HG03432 (cell line): ENCODE measurements around the gene SSC5D.

Source experiments
- ATAC-seq: cut with Tn5 transposase; IDR thresholded peaks from one replicate; pipeline ENCODE4 v1.9.1; 2021; ENCODE audit warnings: mild to moderate bottlenecking, moderate library complexity; ENCODE audit not compliant: unreplicated experiment

Gene SSC5D

GRCh38 chr19:55454787-55455243 is 33.4 kb upstream of the SSC5D start:
- no peak for ATAC-seq

GRCh38 chr19:55455576-55456235 is 32.5 kb upstream of the SSC5D start:
- no peak for ATAC-seq

- no peak for ATAC-seq
Measured at GRCh38 chr19:55456347-55456746, 31.9 kb upstream of the SSC5D start.

- no peak for ATAC-seq
Measured at GRCh38 chr19:55457683-55458457, 30.4 kb upstream of the SSC5D start.

- ATAC-seq, result no peak
Measured at GRCh38 chr19:55459551-55459949, 28.7 kb upstream of the SSC5D start.

GRCh38 chr19:55459950-55460657 is 28.1 kb upstream of the SSC5D start:
- no peak for ATAC-seq

GRCh38 chr19:55460670-55461258 is 27.5 kb upstream of the SSC5D start:
- no peak for ATAC-seq

GRCh38 chr19:55461259-55461973 is 26.8 kb upstream of the SSC5D start, which contains the start of gene ISOC2:
TSS of gene ISOC2 (minus strand) at chr19:55461642. CDS start at chr19:55456486, 5,156 bp downstream.
- peak; percentile 95 for ATAC-seq

- no peak for ATAC-seq
Measured at GRCh38 chr19:55461974-55462626, 26.1 kb upstream of the SSC5D start.

GRCh38 chr19:55462722-55463121 is 25.5 kb upstream of the SSC5D start:
- no peak for ATAC-seq

- ATAC-seq, result no peak
Measured at GRCh38 chr19:55463583-55464031, 24.6 kb upstream of the SSC5D start.

- ATAC-seq, result no peak
Measured at GRCh38 chr19:55464039-55464661, 24.1 kb upstream of the SSC5D start.

GRCh38 chr19:55464662-55465054 is 23.6 kb upstream of the SSC5D start, which contains the start of gene C19orf85:
TSS of gene C19orf85 (minus strand) at chr19:55464751. CDS start at chr19:55464554, 197 bp downstream.
- no peak for ATAC-seq

- ATAC-seq, result no peak
Measured at GRCh38 chr19:55465460-55466240, 22.6 kb upstream of the SSC5D start.

GRCh38 chr19:55466241-55466614 is 22.0 kb upstream of the SSC5D start:
- no peak for ATAC-seq

GRCh38 chr19:55467236-55468053 is 20.8 kb upstream of the SSC5D start:
- no peak for ATAC-seq

GRCh38 chr19:55468054-55468393 is 20.2 kb upstream of the SSC5D start:
- ATAC-seq, result no peak

- no peak for ATAC-seq
Measured at GRCh38 chr19:55471266-55471665, 17.0 kb upstream of the SSC5D start.
